Stimulated activated CD4-positive, alpha-beta T cell treated with anti-CD3 and anti-CD28 coated beads, Interleukin-4, amount 100 ng/mL, for 48 hours (primary cell): ENCODE data around the gene LIMS2.
A peak's percentile ranks its signal among the peaks of the same experiment; 100 is the strongest.

Experiments
- DNase-seq, 2 donors: peaks; one replicate each; pipeline ENCODE4 v3.0.0-alpha.2; 2020; ENCODE audit warnings: low read depth in 2 of 2

The LIMS2 gene

GRCh38 chr2:127606625-127607398 lies 68.5 kb downstream of the LIMS2 start:
- no peak for DNase-seq

GRCh38 chr2:127605691-127606263 lies 69.6 kb downstream of the LIMS2 start:
- DNase-seq, result no peak

DNA sequence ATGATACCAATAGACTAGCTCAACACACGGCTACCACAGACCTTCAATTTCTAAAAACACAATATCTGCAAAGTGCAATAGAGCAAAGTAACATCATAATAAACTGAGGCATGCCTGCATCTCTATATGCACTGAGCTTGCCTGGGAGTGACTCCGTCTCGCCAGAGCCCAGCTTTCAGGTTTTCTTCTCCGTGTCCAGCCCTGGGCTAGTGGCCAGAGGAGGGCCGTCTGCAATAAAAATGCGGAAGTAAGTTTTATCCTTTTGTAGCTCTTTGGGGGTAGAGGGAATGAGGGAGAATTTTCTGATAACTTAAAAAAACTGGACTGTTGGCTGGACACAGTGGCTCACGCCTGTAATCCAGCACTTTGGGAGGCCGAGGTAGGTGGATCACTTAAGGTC lies 70.3 kb downstream of the LIMS2 start:
- no peak for DNase-seq

- no peak for DNase-seq
Measured at GRCh38 chr2:127599211-127599610, 76.1 kb downstream of the LIMS2 start.

DNA sequence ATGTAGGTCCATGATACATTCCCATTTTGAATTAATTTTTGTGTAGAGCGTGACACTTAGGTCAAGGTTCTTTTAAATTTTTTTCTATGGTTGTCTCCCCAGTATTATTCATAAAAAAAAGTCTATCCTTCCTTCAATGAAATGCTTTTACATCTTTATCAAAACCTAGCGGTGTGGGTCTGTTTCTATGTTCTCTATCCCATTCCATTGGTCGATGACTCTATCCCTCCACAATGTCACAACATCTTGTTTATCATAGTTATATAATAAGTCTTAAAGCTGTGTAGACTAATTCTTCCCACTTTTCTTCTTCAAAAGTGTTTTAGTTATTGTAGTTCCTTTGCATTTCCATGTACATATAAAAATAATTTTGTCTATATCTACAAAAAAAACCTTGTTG lies 76.6 kb downstream of the LIMS2 start:
- no peak for DNase-seq

DNA sequence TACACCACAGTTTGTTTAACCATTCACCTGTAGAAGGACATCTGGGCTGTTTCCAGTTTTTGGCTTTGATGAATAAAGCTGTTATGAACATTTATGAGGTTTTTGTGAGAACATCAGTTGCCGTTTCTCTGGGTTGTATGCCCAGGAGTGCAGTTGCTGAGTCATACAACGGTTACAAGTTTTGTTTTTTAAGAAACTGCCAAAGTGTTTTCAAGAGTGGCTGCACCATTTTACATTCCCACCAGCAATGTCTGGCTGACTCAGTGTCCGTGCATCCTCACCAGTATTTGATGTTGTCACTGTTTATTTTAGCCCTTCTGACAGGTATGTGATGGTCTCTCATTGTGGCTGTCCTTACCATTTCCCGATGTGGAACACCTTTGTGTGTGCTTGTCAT lies 77.3 kb downstream of the LIMS2 start:
- DNase-seq, result no peak

DNA sequence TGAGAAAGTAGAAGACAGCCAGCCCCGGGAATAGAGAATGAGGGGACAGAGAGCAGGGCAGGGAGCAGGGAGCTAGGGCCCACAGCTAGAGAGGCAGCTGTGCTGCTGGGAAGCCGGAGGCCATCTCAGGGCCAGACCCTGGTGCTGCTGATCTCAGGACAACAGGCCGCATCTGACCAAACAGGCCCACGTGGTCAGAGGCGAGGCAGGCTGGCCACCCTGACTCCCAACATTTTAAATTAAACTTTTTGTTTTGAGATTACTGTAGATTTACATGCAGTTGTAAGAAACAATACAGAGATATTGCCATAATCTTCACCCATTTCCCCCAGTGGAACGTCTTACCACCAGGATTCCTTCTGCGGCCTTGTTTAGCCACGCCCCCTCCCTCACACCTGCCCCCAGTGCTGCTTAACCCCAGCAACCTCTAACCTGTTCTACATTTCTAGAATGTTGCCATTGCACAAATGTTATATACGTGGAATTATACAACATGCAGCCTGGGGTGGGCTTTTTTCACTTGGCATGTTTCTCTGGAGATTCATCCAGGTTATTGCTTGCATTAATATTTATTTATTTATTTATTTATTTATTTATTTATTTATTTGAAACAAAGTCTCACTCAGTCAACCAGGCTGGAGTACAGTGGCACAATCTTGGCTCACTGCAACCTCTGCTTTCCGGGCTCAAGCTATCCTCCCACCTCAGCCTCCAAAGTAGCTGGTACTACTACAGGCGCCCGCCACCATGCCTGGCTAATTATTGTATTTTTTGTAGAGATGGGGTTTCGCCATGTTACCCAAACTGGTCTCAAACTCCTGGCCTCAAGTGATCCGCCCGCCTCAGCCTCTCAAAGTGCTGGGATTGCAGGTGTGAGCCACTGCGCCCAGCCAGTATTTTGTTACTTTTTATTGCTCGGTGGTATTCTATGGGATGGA lies 78.0 kb downstream of the LIMS2 start:
- DNase-seq, result no peak

- no peak for DNase-seq
Measured at GRCh38 chr2:127596311-127597045, 78.9 kb downstream of the LIMS2 start.

GRCh38 chr2:127594116-127594591 lies 81.2 kb downstream of the LIMS2 start:
- no peak for DNase-seq

DNA sequence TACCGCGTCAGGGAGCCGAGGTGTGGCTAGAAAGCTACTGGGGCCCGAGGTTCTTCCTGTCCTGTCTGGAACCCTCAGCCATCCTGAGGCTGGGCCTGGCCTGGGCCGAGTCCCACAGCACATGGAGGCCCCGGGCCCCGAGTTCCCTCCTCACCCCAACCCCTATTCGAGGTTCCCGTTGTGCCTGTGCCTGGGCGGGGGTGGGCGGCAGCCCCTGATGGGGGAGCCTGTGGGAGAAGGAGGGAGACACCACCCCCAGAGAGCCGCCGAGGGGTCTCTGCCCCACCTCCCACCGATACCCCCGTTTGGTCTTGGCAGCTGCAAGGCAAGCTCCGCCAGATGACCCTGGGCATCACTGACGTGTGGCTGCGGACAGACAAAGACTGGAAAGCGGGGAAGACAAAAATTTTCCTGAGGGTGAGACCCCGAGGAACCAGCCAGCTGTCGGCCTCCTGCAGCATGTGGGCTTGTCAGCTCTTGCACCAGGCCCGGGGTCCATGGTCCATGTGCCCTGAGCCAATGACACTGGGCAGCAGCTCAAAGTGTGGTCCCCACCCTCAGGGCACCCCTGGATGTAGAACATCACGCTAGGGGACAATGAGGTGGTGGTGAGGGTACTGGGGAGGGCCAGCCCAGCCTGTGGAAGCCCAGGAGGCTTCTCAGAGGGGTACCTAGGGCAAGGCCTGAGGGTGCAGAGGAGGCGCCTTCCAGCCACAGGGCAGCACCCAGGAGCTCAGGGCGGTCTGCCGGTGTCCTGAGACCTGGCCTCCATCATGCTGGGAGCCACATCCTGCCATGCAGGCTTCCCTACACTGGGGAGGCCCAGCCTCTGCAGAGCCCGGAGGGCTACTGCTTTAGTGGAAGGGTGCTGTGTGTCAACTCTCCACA lies 81.9 kb downstream of the LIMS2 start:
- no peak for DNase-seq

- DNase-seq, result no peak
Measured at GRCh38 chr2:127592761-127593227, 82.5 kb downstream of the LIMS2 start.

DNA sequence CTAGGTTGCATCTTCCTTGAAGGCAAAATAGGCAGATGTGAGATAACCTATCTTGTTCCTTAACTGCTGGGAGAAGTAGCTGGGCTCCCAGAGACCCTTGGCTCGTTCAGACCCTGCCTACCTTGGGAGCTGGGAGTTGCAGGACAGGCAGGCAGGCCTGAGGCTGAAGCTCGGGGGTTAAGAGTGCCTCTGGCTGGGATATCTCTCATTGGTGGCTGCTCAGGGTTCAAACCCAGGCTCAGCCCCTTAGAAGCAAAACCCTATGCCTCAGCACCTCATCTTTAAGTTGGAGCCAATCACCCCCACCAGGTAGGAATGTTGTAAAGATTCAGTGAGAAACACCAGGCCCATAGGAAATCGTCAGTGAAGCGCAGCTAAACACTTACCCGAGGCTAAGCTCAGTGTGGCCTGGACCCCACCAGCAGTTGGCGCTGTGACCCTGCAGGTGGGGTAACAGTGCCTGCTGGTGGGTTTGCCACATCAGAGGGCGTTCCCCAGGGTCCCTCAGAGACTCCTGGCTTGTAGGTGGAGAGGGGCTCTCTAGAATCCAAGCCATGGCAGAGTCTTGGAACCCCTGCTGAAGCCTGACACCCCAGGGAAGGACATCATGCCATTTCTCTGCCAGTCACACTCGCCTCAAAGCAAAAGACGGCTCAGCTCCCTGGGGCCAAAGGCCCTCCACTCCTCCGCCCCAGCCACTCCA lies 84.0 kb downstream of the LIMS2 start:
- DNase-seq, result peak; percentile 44 to 64

- no peak for DNase-seq
Measured at GRCh38 chr2:127590386-127591190, 84.7 kb downstream of the LIMS2 start.

- no peak for DNase-seq
Measured at GRCh38 chr2:127589841-127590240, 85.5 kb downstream of the LIMS2 start.

- no peak for DNase-seq
Measured at GRCh38 chr2:127589358-127589757, 86.0 kb downstream of the LIMS2 start.
